HG02981 (cell line): Measurements from ENCODE around the gene WNT7A.

Source experiments
- ATAC-seq: cut with Tn5 transposase; IDR thresholded peaks from one replicate; pipeline ENCODE4 v1.9.1; 2021; ENCODE audit warnings: mild to moderate bottlenecking, moderate library complexity; ENCODE audit not compliant: unreplicated experiment

The WNT7A gene

GRCh38 chr3:13776253-13777050, 103.4 kb downstream of the WNT7A start:
- no peak for ATAC-seq

DNA sequence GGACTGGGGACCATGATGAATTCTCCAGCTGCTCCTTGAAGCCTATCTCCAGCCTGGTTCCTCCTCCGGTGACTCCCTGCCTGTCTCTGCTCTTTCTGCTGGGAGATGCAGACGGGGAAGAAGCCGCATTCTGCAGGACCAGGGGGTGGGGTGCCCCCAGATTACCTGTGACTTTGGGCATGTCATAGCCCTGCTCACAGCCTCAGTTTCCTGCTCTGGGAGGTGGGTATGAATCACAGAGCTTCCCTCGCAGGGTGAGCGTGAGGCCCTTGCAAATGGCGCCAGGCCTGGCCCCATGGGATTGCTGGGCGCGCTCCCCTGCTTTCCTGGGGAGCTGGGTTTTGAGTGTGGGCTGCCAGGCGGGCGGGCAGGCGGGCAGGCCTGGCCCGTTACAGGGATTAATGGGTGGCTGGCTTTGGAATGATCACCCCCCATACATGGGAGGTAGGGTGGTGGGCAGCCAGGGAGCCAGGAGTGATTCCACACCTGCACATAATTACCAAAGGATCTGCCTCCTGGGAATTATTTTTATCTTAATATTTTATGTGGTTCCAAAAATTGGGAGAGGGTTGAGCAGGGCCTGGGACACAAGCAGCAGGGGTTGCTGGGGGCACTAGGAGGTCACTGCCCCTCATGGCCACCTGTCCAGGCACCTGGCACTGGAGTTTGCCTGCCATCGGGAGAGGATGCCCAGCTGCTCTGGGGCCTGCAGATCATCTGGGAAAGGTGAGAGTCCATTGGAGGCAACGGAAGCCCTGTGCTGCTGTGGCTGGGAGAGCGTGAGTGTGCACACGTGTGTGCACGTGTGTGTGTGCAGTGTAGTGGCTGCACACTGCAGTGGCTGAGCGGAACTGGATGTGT, 106.8 kb downstream of the WNT7A start:
- ATAC-seq, result no peak

- no peak for ATAC-seq
Observed at GRCh38 chr3:13772321-13772745, 107.5 kb downstream of the WNT7A start.

GRCh38 chr3:13771496-13771895, 108.4 kb downstream of the WNT7A start:
- ATAC-seq, result no peak

DNA sequence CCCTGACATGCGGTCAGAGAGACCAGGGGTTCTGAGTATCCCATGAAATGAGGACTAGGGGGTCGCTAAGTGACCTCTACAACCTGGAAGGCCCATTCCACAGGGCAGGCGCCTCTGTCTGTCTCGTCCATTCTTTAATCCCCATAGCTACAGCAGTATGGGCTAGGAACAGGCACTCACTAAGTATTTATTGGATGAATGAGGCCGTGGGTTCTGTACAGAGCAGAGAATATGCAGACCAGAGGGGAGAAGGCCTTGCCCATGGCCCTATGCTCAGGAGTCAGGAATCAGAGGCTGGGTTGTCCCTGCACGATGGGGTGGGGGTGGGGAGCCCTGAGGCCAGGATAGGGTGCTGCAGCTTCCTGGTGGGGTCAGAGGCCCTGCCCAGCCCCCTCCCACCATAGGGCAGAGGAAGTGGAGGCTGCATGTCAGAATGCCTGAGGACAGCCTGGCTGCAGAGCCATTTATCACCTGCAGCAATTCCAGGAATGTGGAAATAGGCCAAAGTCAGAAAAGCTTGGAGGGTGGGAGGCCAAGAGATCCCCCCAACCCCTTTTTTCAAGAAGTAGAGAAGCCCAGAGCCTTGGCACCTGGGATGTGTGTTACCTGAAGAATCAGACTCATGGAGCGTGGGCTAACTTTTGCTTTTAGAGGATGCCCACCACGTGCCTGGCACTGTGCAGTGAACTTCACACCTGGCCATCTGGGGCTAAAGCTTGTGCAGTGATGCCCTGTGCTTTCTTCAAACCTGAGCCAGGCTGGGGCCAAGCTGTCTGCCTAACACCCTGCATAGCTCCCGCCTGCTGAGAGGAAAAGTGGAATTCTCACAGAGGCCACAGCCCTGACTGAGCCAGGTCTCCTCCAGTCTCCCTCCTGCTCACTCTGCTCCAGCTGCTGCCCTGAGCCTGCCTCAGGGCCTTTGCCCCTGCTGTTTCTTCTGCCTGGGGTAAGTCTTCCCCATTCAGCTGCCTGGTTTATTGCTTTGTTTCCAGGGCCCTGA, 109.4 kb downstream of the WNT7A start:
- no peak for ATAC-seq

DNA sequence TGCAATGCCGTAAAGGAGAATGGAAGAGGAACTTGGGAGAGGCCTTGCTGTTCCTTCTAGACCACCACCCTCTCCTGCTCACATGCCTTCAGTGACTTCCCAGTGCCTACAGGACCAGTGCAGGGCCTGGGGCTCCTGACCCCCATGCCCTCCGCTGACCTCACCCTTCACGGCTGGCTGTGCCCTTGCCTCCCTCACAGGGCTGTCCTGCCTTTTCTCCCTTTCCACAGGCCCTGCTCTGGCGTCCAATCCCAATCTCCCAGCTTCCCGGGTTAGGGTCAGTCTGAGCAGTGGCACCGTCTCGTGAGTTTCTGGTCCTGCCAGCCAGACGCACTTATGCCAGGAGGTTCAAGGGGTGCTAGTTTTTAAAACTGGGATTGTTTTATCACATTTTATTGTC, 110.4 kb downstream of the WNT7A start:
- no peak for ATAC-seq

DNA sequence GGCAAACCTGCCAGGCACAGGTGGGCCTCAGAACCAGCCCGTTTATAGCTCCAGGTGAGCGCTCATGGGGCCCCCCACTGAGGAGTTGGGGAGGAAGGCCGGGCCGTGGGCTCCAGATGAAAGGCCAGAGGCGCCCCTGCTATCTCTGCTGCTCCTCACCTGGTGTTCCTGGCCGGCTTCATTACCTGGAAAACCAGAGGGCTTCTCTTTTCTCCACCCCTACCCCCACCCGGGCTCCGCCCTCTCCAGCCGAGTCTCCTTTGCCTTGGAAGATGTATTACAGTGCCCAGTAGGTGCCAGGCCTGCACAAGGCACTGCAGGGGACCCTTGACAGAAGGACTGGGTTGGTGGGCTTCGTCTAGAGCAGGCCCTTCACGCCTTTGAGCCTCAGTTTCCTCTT, 111.4 kb downstream of the WNT7A start:
- ATAC-seq, result no peak

DNA sequence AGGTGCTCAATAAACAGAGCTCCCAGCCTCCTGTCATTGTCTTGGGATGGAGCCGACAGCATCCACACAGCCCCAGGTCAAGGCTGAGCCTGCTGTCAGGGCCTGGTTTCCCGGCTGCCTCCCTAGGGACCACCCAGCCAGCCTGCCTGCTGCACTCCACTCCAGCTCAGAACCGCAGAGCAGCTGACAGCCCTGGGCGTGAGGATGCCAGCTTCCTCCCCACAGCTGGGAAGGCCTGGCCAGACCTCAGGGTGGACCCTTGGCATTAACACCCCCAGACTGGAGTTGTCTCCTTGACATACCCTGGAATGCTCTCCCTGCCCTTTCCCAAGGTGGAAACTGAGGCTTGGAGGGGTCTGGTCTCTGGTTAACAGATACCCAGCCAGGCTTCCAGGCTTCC, 112.0 kb downstream of the WNT7A start:
- no peak for ATAC-seq

DNA sequence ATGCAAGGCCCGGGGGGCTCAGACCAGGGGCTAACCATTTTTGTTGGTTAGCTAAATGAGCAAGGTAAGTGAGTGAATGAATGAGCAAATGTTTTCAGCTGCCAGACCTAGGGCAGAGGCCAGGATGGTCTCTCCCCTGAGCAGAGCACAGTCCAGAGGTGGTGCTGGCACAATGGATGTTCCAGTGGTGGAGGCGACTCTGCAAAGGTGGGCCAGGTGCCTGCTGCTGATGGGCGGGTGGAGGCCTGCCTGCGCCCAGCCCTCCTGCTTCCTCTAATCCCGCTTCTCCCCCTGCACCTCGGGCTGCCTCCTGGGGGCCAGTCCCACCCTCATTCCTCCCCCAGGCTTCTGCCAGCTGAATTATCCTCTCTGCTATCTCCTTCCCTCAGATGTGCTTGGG, 112.8 kb downstream of the WNT7A start:
- ATAC-seq, result no peak
